OCI-LY1 (cell line): Measurements from ENCODE around the gene HES5.

Experiments used
- H2AFZ ChIP-seq: fragments of 200-600 bp; sonication (generic), shearing (Covaris generic); 2 replicates; pipeline ENCODE4 v1.6.0; 2014; ENCODE audit warnings: antibody characterized with exemption, mild to moderate bottlenecking, low read length
- H3F3A ChIP-seq: fragments of 200-600 bp; sonication (generic), shearing (Covaris generic); 2 replicates; pipeline ENCODE4 v1.6.0; 2014; ENCODE audit warnings: mild to moderate bottlenecking, antibody characterized with exemption, low read length, moderate library complexity; ENCODE audit not compliant: insufficient read depth
- H3K27ac ChIP-seq: fragments of 200-600 bp; sonication (generic); 2 replicates; pipeline ENCODE4 v1.5.1; 2014; ENCODE audit warnings: low read length, mixed run types, mild to moderate bottlenecking, low read depth; ENCODE audit not compliant: poor library complexity, severe bottlenecking
- H3K27me3 ChIP-seq: fragments of 200-600 bp; sonication (generic); 2 replicates; pipeline ENCODE4 v1.6.0; 2014; ENCODE audit warnings: antibody characterized with exemption, mild to moderate bottlenecking, low read length, moderate library complexity; ENCODE audit not compliant: insufficient read depth
- H3K36me3 ChIP-seq: fragments of 200-600 bp; sonication (generic); 2 replicates; pipeline ENCODE4 v1.6.1; 2014; ENCODE audit warnings: mild to moderate bottlenecking, antibody characterized with exemption, low read length, moderate library complexity, mixed read lengths; ENCODE audit not compliant: insufficient read depth
- H3K4me1 ChIP-seq: fragments of 200-600 bp; sonication (generic); 2 replicates; pipeline ENCODE4 v1.5.1; 2014; ENCODE audit warnings: mild to moderate bottlenecking, low read length, moderate library complexity; ENCODE audit not compliant: insufficient read depth, severe bottlenecking
- H3K4me2 ChIP-seq: fragments of 200-600 bp; sonication (generic), shearing (Covaris generic); 2 replicates; pipeline ENCODE4 v1.6.1; 2014; ENCODE audit warnings: low read length
- H3K4me3 ChIP-seq: fragments of 200-600 bp; sonication (generic); 2 replicates; pipeline ENCODE4 v1.5.1; 2014; ENCODE audit warnings: low read length, low read depth, mild to moderate bottlenecking, mixed read lengths; ENCODE audit not compliant: poor library complexity, severe bottlenecking
- H3K79me2 ChIP-seq: fragments of 200-600 bp; shearing (Covaris generic); 2 replicates; pipeline ENCODE4 v1.6.1; 2016; ENCODE audit warnings: mixed run types, low read length, mixed read lengths; ENCODE audit not compliant: insufficient read depth
- H3K9ac ChIP-seq: fragments of 200-600 bp; sonication (generic), shearing (Covaris generic); 2 replicates; pipeline ENCODE4 v1.6.1; 2014; ENCODE audit warnings: mild to moderate bottlenecking, low read length, mixed read lengths
- H3K9me2 ChIP-seq: fragments of 200-600 bp; sonication (generic), shearing (Covaris generic); 2 replicates; pipeline ENCODE4 v1.6.1; 2014; ENCODE audit warnings: low read depth, mild to moderate bottlenecking, low read length, mixed read lengths
- H3K9me3 ChIP-seq: fragments of 200-600 bp; shearing (Covaris generic); 2 replicates; pipeline ENCODE4 v1.6.1; 2014; ENCODE audit warnings: low read length, mixed read lengths
- H4K20me1 ChIP-seq: fragments of 200-600 bp; sonication (generic), shearing (Covaris generic); 2 replicates; pipeline ENCODE4 v1.6.0; 2016; ENCODE audit warnings: mild to moderate bottlenecking, low read length; ENCODE audit not compliant: insufficient read depth
- CTCF ChIP-seq: fragments of 200-600 bp; sonication (generic), shearing (Covaris generic); IDR thresholded peaks from 2 replicates; pipeline ENCODE4 v1.5.1; 2017; ENCODE audit warnings: mild to moderate bottlenecking, antibody characterized with exemption, low read length, moderate library complexity, mixed read lengths
- EZH2 ChIP-seq: fragments of 200-600 bp; sonication (generic), shearing (Covaris generic); IDR thresholded peaks from 2 replicates; pipeline ENCODE4 v1.8.0; 2017; ENCODE audit warnings: borderline replicate concordance, mixed run types, mild to moderate bottlenecking, antibody characterized with exemption, low read length, moderate library complexity, mixed read lengths

The HES5 gene

DNA sequence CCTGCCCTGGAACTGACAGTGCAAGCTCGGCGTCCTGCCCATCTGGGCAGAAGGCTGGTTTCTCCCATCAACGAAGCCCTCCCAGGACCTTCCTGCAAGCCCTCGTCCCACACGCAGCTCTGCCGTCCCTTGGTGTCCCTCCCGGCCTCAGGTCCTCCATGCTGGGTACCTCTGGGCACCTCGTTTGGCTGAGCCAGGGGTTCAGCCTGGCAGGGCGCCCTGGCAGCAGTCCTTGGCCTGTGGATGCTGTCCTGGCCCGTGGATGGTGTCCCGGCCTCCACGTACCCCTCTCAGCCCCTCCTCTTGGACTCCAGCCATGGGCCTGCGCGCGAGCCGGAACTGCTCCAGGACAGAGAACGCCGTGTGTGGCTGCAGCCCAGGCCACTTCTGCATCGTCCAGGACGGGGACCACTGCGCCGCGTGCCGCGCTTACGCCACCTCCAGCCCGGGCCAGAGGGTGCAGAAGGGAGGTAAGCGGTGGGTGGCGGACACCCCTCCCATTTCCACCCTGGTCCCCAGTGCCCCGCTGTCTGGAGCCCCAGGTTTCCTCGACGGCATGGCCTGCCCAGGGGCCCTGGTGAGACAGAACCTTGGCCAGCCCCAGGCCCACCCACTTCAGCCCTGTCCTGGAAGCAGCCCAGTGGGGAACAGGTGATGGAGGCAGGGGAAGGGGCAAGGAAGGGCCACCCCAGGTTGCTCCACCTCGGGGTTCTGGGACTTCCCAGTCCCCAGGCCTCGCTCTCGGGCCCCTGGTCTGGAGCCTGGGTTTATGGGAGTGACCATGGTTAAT lies 29.6 kb upstream of the HES5 start:
- no peaks in the 10 kb centered on the region for H4K20me1 ChIP-seq
- no peaks in the 10 kb centered on the region for H3K79me2 ChIP-seq
- H3K9ac ChIP-seq, result no peak overlapping the region
- H3K9me2 ChIP-seq, result no peaks in the 10 kb centered on the region
- H3K27me3 ChIP-seq, result no peaks in the 10 kb centered on the region; the same call in 1 of the 2 replicates
- no peaks in the 10 kb centered on the region for H3K9me3 ChIP-seq
- no peak overlapping the region for H3K4me2 ChIP-seq
- no peak overlapping the region for H2AFZ ChIP-seq
- H3K4me3 ChIP-seq, result no peak overlapping the region
- TF ChIP-seq EZH2 (no peak), CTCF (no peak)
- H3K27ac ChIP-seq, result no peak overlapping the region
- H3K36me3 ChIP-seq, result no peaks in the 10 kb centered on the region
- no peaks in the 10 kb centered on the region for H3F3A ChIP-seq
- H3K4me1 ChIP-seq, result peaks cover 12% of the 10 kb centered on the region

- no peak overlapping the region for H2AFZ ChIP-seq
- H3K4me2 ChIP-seq, result no peak overlapping the region
- H3K4me1 ChIP-seq, result peaks cover 12% of the 10 kb centered on the region
- no peaks in the 10 kb centered on the region for H3K36me3 ChIP-seq
- no peaks in the 10 kb centered on the region for H3K27me3 ChIP-seq
- no peak overlapping the region for H3K27ac ChIP-seq
- no peak for TF ChIP-seq CTCF
- no peak for TF ChIP-seq EZH2
- no peaks in the 10 kb centered on the region for H3F3A ChIP-seq
- no peaks in the 10 kb centered on the region for H3K9me3 ChIP-seq
- H4K20me1 ChIP-seq, result no peaks in the 10 kb centered on the region
- H3K4me3 ChIP-seq, result no peak overlapping the region
- H3K79me2 ChIP-seq, result no peaks in the 10 kb centered on the region
- H3K9me2 ChIP-seq, result no peaks in the 10 kb centered on the region
- H3K9ac ChIP-seq, result no peak overlapping the region
These were observed 28.8 kb upstream of the HES5 start for GRCh38 chr1:2558861-2559260.

GRCh38 chr1:2558420-2558819 lies 28.4 kb upstream of the HES5 start:
- Histone ChIP-seq H3K4me2 (no peak overlapping the region), H3K27me3 (no peaks in the 10 kb centered on the region)
- no peak for TF ChIP-seq CTCF
- no peak for TF ChIP-seq EZH2

More at GRCh38 chr1:2558420-2558819, 28.4 kb upstream of the HES5 start:
- Histone ChIP-seq H3K4me3 (no peak overlapping the region), H3K9me3 (no peaks in the 10 kb centered on the region), H3K36me3 (no peaks in the 10 kb centered on the region), H3K9ac (no peak overlapping the region), H3F3A (no peaks in the 10 kb centered on the region), H3K9me2 (no peaks in the 10 kb centered on the region), H4K20me1 (no peaks in the 10 kb centered on the region), H3K27ac (no peak overlapping the region), H2AFZ (no peak overlapping the region), H3K79me2 (no peaks in the 10 kb centered on the region), H3K4me1 (peaks cover 12% of the 10 kb centered on the region)
